HUDEP-2 (cell line): ENCODE results near the gene CDKL5.
A peak's percentile ranks its signal among the peaks of the same experiment; 100 is the strongest.
"Not testable (repeated sequence)": the region's sequence is repeated elsewhere in the genome, so short reads cannot be mapped to it uniquely, and the experiment has no call there.

Source experiments
- DNase-seq, 76 experiments: peaks; one replicate each; lab custom pipeline; 2025; ENCODE audit not compliant: unreplicated experiment in 76 of 76; lab: John Stamatoyannopoulos, UW

CDKL5 gene

GRCh38 chrX:18425199-18426003, at the start of gene CDKL5:
Gene CDKL5, plus strand, starts transcription at chrX:18425608. Its CDS starts 81,489 bp downstream, at chrX:18507097.
- peak in 75 of 76 experiments; percentile 10 to 94 (median 89) for DNase-seq

- peak in 28 of 76 experiments; percentile 0 to 37 (median 6) for DNase-seq
Measured at GRCh38 chrX:18377796-18378195, 47.6 kb upstream of the CDKL5 start.

- DNase-seq = no peak
Measured at GRCh38 chrX:18389966-18390365, 35.4 kb upstream of the CDKL5 start.

- peak in 38 of 76 experiments; percentile 0 to 35 (median 4) for DNase-seq
Measured at GRCh38 chrX:18390941-18391538, 34.4 kb upstream of the CDKL5 start.

GRCh38 chrX:18394477-18394876, 30.9 kb upstream of the CDKL5 start:
- DNase-seq = no peak

- no peak for DNase-seq
Measured at GRCh38 chrX:18401848-18402213, 23.6 kb upstream of the CDKL5 start.

GRCh38 chrX:18406531-18407266, 18.7 kb upstream of the CDKL5 start:
- DNase-seq = no peak

- DNase-seq = no peak
Measured at GRCh38 chrX:18410038-18410437, 15.4 kb upstream of the CDKL5 start.

GRCh38 chrX:18415386-18415785, 10.0 kb upstream of the CDKL5 start:
- DNase-seq = no peak

GRCh38 chrX:18422325-18422724, 3.1 kb upstream of the CDKL5 start:
- no peak for DNase-seq

GRCh38 chrX:18422886-18423285, 2.5 kb upstream of the CDKL5 start:
- no peak for DNase-seq

- peak in 1 of 76 experiments; percentile 0 for DNase-seq
Measured at GRCh38 chrX:18424482-18425198, 768 bp upstream of the CDKL5 start.

- DNase-seq = no peak
Measured at GRCh38 chrX:18426004-18426320, 554 bp downstream of the CDKL5 start.

GRCh38 chrX:18428006-18428405, 2.6 kb downstream of the CDKL5 start:
- DNase-seq = no peak

GRCh38 chrX:18433288-18433687, 7.9 kb downstream of the CDKL5 start:
- DNase-seq = not testable (repeated sequence)

- DNase-seq = no peak
Measured at GRCh38 chrX:18434896-18435295, 9.5 kb downstream of the CDKL5 start.

- DNase-seq = no peak
Measured at GRCh38 chrX:18436017-18436416, 10.6 kb downstream of the CDKL5 start.

GRCh38 chrX:18440835-18441234, 15.4 kb downstream of the CDKL5 start:
- DNase-seq = no peak

GRCh38 chrX:18441780-18442367, 16.5 kb downstream of the CDKL5 start:
- DNase-seq = no peak

GRCh38 chrX:18448416-18448815, 23.0 kb downstream of the CDKL5 start:
- DNase-seq = no peak

- no peak for DNase-seq
Measured at GRCh38 chrX:18449236-18449635, 23.8 kb downstream of the CDKL5 start.
